ENCODE data around the gene PALD1.

The PALD1 gene

DNA sequence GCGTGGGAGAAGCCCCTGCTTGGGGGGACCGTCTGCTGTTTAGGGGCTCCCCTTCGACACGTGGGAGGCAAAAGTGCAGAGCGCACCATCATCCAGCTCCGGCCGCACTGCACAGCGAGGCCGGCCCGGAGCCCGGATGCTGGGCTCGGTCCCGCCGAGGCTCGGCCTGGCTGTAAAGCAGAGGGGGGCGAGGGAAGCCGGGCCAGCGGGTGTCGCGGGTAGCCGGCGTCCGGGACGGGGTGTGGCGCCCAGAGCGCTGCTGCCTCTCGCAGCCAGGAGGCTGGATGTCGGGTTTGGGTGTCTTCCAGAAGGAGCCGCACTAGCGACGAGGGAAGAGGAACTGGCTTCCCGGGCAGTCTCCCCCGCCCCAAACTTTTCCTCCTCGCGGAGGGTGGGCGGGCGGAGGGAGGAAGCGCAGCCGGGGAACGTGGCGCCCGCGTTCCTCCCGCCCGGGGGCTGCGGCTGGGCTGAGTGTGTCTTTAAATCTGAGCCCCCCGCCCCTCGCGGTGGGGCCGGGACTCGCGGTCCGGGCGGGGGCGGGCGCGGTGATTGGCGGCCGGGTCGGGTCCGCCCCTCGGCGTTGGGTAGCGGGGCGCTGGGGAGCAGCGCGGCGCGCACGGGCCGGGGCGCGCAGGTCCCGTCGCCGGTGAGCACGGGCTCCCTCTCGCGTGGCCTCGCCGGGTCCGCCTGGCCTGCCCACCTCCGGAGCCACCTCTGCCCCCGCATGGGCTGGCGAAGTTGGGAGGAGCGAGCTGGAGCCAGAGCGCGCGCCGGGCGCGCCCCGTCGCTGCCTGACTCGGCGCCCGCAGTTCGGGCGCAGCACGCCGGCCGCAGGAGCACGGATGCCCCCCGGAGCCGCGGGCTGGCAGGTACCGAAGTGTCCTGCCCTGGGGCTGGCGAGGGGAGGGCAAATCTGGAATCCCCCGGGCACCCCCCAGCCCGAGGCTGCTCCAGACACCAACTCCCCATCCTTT is at the start of gene PALD1:
Gene PALD1, plus strand, starts transcription at position 577 of the 974 bp plus-strand sequence. CDS start 47,185 bp downstream, outside the sequence.
- no peak for TF ChIP-seq ZNF274 (IDR thresholded peaks at IDR 0.05; ENCODE audit: low read depth, low read length)
- H3K4me3 ChIP-seq (ENCODE audit: low read length): peak within 1 kb of the TSS; percentile 65; the same call in 1 of the 2 replicates

GRCh38 chr10:70430493-70431445 is 47.8 kb upstream of the PALD1 start:
- H3K4me3 ChIP-seq (ENCODE audit: low read length): no peak overlapping the region
- no peak for TF ChIP-seq ZNF274 (IDR thresholded peaks at IDR 0.05; ENCODE audit: low read depth, low read length)

DNA sequence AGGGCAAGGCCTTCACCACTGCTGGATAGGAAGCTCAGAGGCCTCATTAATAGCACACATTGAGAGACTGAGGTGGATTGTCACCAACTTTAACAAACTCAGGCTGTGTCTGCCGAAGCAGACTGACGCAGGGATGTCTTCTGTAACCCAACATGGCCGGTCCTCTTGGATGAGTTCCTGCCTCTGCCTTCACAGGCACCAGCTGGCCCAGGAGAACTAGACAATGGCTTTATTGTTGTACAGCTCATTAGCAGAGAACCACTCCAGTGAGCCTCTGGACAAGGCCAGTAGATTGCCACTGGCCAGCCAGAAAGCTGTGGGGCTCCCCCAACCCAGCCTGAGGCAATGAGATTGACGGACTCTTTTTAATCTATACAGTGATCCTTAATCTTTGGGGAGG is 46.5 kb upstream of the PALD1 start:
- H3K4me3 ChIP-seq (ENCODE audit: low read length): no peak overlapping the region
- TF ChIP-seq ZNF274 (IDR thresholded peaks at IDR 0.05; ENCODE audit: low read depth, low read length): no peak

GRCh38 chr10:70432561-70433263 is 45.9 kb upstream of the PALD1 start:
- TF ChIP-seq ZNF274 (IDR thresholded peaks at IDR 0.05; ENCODE audit: low read depth, low read length): no peak
- H3K4me3 ChIP-seq (ENCODE audit: low read length): no peak overlapping the region

DNA sequence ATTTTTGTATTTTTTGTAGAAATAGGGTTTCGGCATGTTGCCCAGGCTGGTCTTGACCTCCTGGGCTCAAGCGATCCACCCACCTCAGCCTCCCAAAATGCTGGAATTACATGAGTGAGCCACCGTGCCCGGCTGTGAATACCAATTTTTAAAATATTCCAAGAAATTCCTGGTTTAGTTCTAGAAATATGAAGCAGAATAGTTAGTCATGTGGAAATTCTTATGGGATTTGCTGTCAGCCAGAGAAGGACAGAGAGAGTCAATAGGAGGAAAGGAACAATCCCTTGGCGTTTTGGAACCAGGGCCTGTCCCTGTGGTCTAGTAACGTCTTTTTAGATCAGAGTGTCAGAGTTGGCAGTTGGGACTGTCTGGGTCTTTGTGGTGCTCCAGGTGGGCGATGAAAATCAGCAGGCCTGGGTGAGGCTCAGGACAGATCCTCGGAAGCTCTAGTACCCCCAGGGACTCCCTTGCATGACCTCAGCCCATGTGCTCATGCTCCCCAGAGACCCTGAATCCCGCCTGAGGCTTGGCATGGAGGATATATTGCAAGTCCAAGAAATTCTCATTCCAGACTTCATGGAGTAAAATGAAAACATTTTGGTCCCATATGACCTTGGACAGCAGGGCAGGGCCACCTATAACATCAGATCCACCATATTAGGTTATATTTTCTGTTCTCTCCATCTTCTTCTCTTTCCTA is 44.8 kb upstream of the PALD1 start:
- TF ChIP-seq ZNF274 (IDR thresholded peaks at IDR 0.05; ENCODE audit: low read depth, low read length): no peak
- no peak overlapping the region for H3K4me3 ChIP-seq (ENCODE audit: low read length)

DNA sequence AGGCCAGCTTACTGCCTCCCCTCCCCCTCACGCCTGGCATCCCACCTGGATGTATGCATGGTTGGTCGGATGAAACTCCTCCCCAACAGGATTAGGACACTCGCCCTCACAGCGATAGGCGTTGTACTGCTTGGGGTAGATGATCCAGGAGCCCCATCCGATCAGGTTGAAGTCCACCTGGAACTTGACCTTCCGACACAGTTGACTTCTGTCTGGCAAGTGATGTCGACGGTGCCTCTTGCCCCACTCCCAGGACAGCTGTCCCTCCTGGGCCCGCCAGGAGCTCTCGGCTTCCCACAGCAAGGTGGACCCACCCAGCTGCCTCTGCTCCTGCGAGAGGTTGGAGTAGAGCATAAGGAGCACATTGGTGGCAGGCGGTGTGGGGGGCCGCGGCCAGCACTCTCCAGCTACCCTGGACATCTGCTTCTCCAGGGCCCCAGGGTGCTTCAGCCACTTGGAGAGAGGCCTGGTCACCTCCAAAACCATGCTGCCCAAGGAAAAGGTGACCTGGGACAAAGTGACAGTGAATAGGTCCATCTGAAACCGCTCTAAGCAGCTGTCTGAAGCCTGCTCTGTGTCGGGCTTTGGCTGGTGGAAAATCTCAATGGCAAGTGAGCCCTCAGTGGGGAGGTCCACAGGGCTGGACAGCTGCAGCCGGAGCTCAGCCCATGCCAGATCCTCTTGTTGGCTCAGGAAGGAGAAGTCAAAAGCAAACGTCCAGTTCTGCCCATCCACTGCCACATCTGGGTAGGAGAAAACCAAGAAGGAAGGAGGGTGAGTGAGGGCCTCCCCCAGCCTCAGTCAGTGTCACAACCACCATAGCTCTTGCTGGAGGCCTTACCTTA is 43.1 kb upstream of the PALD1 start:
- no peak overlapping the region for H3K4me3 ChIP-seq (ENCODE audit: low read length)
- TF ChIP-seq ZNF274 (IDR thresholded peaks at IDR 0.05; ENCODE audit: low read depth, low read length): no peak

GRCh38 chr10:70437721-70438120 is 40.8 kb upstream of the PALD1 start:
- no peak for TF ChIP-seq ZNF274 (IDR thresholded peaks at IDR 0.05; ENCODE audit: low read depth, low read length)

DNA sequence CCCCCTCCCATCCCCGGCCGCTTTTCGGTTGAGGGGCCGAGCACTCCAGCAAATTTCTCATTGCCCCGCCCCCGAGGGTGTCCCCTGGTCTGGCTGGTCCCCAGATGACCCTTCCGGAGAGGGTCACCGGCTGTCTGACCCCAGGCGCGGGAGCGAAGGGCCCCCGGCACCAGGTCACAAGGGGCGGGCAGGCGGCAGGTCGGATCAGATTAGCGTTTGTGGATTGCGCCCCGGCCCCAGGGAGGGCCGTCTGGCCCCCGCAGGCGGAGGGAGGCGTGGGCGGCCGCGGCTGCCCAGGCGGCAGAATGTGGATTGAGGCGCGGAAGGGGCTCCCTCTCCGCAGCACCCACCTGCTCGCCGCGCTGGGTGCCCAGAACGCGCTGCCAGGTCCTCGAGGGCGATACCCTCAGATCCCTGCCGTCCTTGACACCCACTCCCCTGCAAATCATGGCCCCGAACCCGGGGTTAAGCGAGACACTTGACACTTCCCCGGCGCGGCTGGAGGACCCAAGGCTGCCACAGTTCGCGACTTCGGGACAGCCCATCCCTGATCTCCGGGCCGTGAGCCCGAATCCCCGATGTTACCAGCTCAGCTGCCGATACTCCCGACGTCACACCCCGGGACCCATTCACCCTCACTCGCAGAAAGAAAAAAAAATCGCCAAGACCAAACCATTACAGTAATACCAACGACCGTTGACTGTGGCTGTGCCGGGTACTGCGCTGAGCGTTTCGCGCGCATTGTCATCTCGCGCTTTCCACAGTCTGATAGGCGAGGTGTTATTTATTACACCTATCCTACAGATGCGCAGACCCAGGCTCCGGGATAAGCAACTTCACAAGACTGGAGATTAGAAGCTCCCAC is 38.0 kb upstream of the PALD1 start:
- H3K4me3 ChIP-seq (ENCODE audit: low read length): no peak overlapping the region
- TF ChIP-seq ZNF274 (IDR thresholded peaks at IDR 0.05; ENCODE audit: low read depth, low read length): no peak

More at GRCh38 chr10:70437721-70438120, 40.8 kb upstream of the PALD1 start:
- no peak overlapping the region for H3K4me3 ChIP-seq (ENCODE audit: low read length)

GRCh38 chr10:70441161-70441894 is 37.2 kb upstream of the PALD1 start, which contains the start of gene NODAL:
Gene NODAL, minus strand, starts transcription at chr10:70441681. Its CDS starts 14 bp downstream, at chr10:70441667.
- H3K4me3 ChIP-seq (ENCODE audit: low read length): no peak within 1 kb of the TSS
- TF ChIP-seq ZNF274 (IDR thresholded peaks at IDR 0.05; ENCODE audit: low read depth, low read length): no peak

DNA sequence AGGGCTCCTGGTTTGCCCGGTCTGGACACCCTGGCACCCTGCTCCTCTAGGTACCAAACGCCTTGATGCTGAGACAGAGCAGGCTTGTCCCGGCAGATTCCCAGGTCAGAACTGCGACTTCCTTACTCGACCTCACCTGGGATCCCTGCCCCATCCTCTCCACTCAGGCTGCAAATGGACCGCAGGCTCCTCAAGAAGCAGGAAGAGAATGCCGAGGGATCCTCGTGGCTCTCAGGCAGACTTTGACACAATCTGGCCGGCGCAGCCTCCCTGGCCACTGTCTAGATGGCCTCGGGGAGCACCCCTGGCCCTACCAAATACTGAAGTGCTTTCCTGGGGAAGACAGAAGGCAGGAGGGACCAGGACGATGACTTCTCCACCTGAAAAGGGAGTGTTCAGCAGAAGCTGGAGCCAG is 36.7 kb upstream of the PALD1 start:
- H3K4me3 ChIP-seq (ENCODE audit: low read length): no peak overlapping the region
- TF ChIP-seq ZNF274 (IDR thresholded peaks at IDR 0.05; ENCODE audit: low read depth, low read length): no peak
